NAMALWA (cell line): ENCODE measurements around the gene LRRC41.
"Not testable (repeated sequence)": the region's sequence is repeated elsewhere in the genome, so short reads cannot be mapped to it uniquely, and the experiment has no call there.

Source experiments
- DNase-seq: peaks from one replicate; pipeline ENCODE4 v3.0.0-alpha.2; 2015; ENCODE audit warnings: low spot score

LRRC41 gene

GRCh38 chr1:46325285-46326076 lies 22.1 kb upstream of the LRRC41 start:
- DNase-seq: not testable (repeated sequence)

GRCh38 chr1:46322191-46322590 lies 18.8 kb upstream of the LRRC41 start:
- not testable (repeated sequence) for DNase-seq

- not testable (repeated sequence) for DNase-seq
Observed at GRCh38 chr1:46319960-46320914, 16.8 kb upstream of the LRRC41 start.

GRCh38 chr1:46319301-46319700 lies 15.9 kb upstream of the LRRC41 start:
- not testable (repeated sequence) for DNase-seq

- DNase-seq: no peak
Observed at GRCh38 chr1:46317323-46317722, 13.9 kb upstream of the LRRC41 start.

GRCh38 chr1:46315669-46316403 lies 12.4 kb upstream of the LRRC41 start:
- no peak for DNase-seq

- DNase-seq: no peak
Observed at GRCh38 chr1:46310321-46310720, 6.9 kb upstream of the LRRC41 start.

GRCh38 chr1:46309401-46310159 lies 6.2 kb upstream of the LRRC41 start:
- no peak for DNase-seq

- DNase-seq: no peak
Observed at GRCh38 chr1:46306159-46306530, 2.7 kb upstream of the LRRC41 start.

- DNase-seq: no peak
Observed at GRCh38 chr1:46303872-46304326, 483 bp upstream of the LRRC41 start.

- no peak for DNase-seq
Observed at GRCh38 chr1:46302641-46303037, 777 bp downstream of the LRRC41 start.

- peak; percentile 71 for DNase-seq
Observed at GRCh38 chr1:46301808-46302640, 1.4 kb downstream of the LRRC41 start.

GRCh38 chr1:46301406-46301807 lies 2.0 kb downstream of the LRRC41 start:
- DNase-seq: no peak

- no peak for DNase-seq
Observed at GRCh38 chr1:46300673-46301405, 2.6 kb downstream of the LRRC41 start.

- no peak for DNase-seq
Observed at GRCh38 chr1:46298387-46298786, 5.0 kb downstream of the LRRC41 start.

- DNase-seq: no peak
Observed at GRCh38 chr1:46295306-46295705, 8.1 kb downstream of the LRRC41 start.

GRCh38 chr1:46289976-46290375 lies 13.4 kb downstream of the LRRC41 start:
- no peak for DNase-seq

GRCh38 chr1:46289134-46289494 lies 14.3 kb downstream of the LRRC41 start:
- no peak for DNase-seq

GRCh38 chr1:46288485-46289133 lies 14.8 kb downstream of the LRRC41 start:
- no peak for DNase-seq
